GM23338 (cell line): ENCODE measurements around the gene TACR3. TPM values are rescaled to one million over a fixed set of nuclear protein-coding genes. Genes with fewer than 3 reads are reported as not detected.

Experiments
- ATAC-seq: fragments of 200-7000 bp; cut with Tn5 transposase; 3 replicates; pipeline ENCODE4 v1.9.1; 2020
- DNase-seq: peaks from one replicate; pipeline ENCODE4 v3.0.0-alpha.2; 2015; ENCODE audit warnings: low spot score
- H2AFZ ChIP-seq: fragments of 200-600 bp; sonication (generic); 2 replicates; pipeline ENCODE4 v1.8.0; 2016; ENCODE audit warnings: antibody characterized with exemption, mild to moderate bottlenecking, moderate library complexity
- H3F3A ChIP-seq: fragments of 200-600 bp; sonication (generic); replicated peaks from 2 replicates; pipeline ENCODE4 v1.8.0; 2017; ENCODE audit warnings: antibody characterized with exemption, mixed run types, low read depth
- H3K27ac ChIP-seq: fragments of 200-600 bp; sonication (generic); 2 replicates; pipeline ENCODE4 v1.6.1; 2016; ENCODE audit warnings: low read depth
- H3K27me3 ChIP-seq: fragments of 200-600 bp; sonication (generic); 2 replicates; pipeline ENCODE4 v1.8.0; 2016; ENCODE audit warnings: mild to moderate bottlenecking, mixed run types, moderate library complexity; ENCODE audit not compliant: insufficient read depth
- H3K36me3 ChIP-seq: fragments of 200-600 bp; sonication (generic); 2 replicates; pipeline ENCODE4 v1.8.0; 2016; ENCODE audit warnings: mild to moderate bottlenecking; ENCODE audit not compliant: insufficient read depth
- H3K4me1 ChIP-seq: fragments of 200-600 bp; sonication (generic); 2 replicates; pipeline ENCODE4 v1.8.0; 2016; ENCODE audit warnings: mild to moderate bottlenecking, moderate library complexity; ENCODE audit not compliant: insufficient read depth
- H3K4me2 ChIP-seq: fragments of 200-600 bp; sonication (generic); 2 replicates; pipeline ENCODE4 v1.7.1; 2017; ENCODE audit warnings: mixed run types
- H3K4me3 ChIP-seq: fragments of 200-600 bp; sonication (generic); 2 replicates; pipeline ENCODE4 v1.6.1; 2016; ENCODE audit warnings: mixed run types
- H3K79me2 ChIP-seq: fragments of 200-600 bp; sonication (generic); replicated peaks from 2 replicates; pipeline ENCODE4 v1.8.0; 2017; ENCODE audit warnings: mild to moderate bottlenecking; ENCODE audit not compliant: insufficient read depth
- H3K9me2 ChIP-seq: fragments of 200-600 bp; sonication (generic); 2 replicates; pipeline ENCODE4 v1.8.0; 2017; ENCODE audit not compliant: insufficient read depth
- H4K20me1 ChIP-seq: fragments of 200-600 bp; sonication (generic); replicated peaks from 2 replicates; pipeline ENCODE4 v1.8.0; 2017; ENCODE audit warnings: mild to moderate bottlenecking; ENCODE audit not compliant: insufficient read depth
- H3K27ac Mint-ChIP-seq: 2 replicates; pipeline ENCODE4 v1.8.0; 2020; ENCODE audit warnings: inconsistent platforms, mild to moderate bottlenecking, moderate library complexity, mixed read lengths
- H3K27me3 Mint-ChIP-seq: 3 replicates; pipeline ENCODE4 v1.8.0; 2022; ENCODE audit warnings: low read depth, mild to moderate bottlenecking, moderate library complexity, mixed read lengths, inconsistent platforms; ENCODE audit not compliant: insufficient read depth, poor library complexity
- H3K36me3 Mint-ChIP-seq: 3 replicates; pipeline ENCODE4 v1.8.0; 2021; ENCODE audit warnings: low read depth, mild to moderate bottlenecking, inconsistent platforms, moderate library complexity, mixed read lengths
- H3K4me1 Mint-ChIP-seq: 3 replicates; pipeline ENCODE4 v1.8.0; 2020; ENCODE audit warnings: mild to moderate bottlenecking, inconsistent platforms, mixed read lengths
- H3K4me3 Mint-ChIP-seq: 3 replicates; pipeline ENCODE4 v1.8.0; 2021; ENCODE audit warnings: moderate library complexity, mild to moderate bottlenecking, inconsistent platforms, mixed read lengths
- H3K9me3 Mint-ChIP-seq: 3 replicates; pipeline ENCODE4 v1.8.0; 2020; ENCODE audit warnings: moderate library complexity, mild to moderate bottlenecking, inconsistent platforms, mixed read lengths
- CREB1 ChIP-seq: fragments of 250-450 bp; sonication (Bioruptor Pico); IDR thresholded peaks from 2 replicates; pipeline ENCODE4 v1.5.0; 2020; ENCODE audit warnings: low read depth, mild to moderate bottlenecking, moderate library complexity
- EZH2phosphoT487 ChIP-seq: fragments of 200-600 bp; sonication (generic); IDR thresholded peaks from one replicate; pipeline ENCODE4 v1.8.1; 2018; ENCODE audit warnings: antibody characterized with exemption; ENCODE audit not compliant: unreplicated experiment
- NANOG ChIP-seq: IDR thresholded peaks from 2 replicates; pipeline ENCODE4 v1.6.1; 2016; ENCODE audit warnings: antibody characterized with exemption, borderline replicate concordance
- ZNF331 ChIP-seq: fragments of 250-450 bp; sonication (Bioruptor Pico); IDR thresholded peaks from 2 replicates; pipeline ENCODE4 v1.5.0; 2020; ENCODE audit warnings: low read depth, mild to moderate bottlenecking, moderate library complexity
- long read RNA-seq: library from polyadenylated mRNA; unstranded; transcript quantifications from one replicate; pipeline ENCODE4 v2.0.0, GENCODE V29; 2020; ENCODE audit not compliant: unreplicated experiment
- polyA plus RNA-seq: library from polyadenylated mRNA; unstranded; fragments of >200 nt; fragmentation: Nextera tagmentation; extraction: Ambion mirVana; gene quantifications from 2 replicates; pipeline ENCODE4 v1.2.1, GENCODE V29; 2016
- total RNA-seq: library from RNA; depleted of rRNA; stranded (reverse); fragments of >200 nt; shearing (Covaris generic); gene quantifications from 2 replicates; pipeline ENCODE4 v1.2.3, GENCODE V29; 2014; rRNA removed
- TF ChIP-seq, protein P1 (sequence below): IDR thresholded peaks from one replicate; pipeline ENCODE4 v1.6.1; 2018; ENCODE audit warnings: antibody characterized with exemption; ENCODE audit not compliant: unreplicated experiment

Gene TACR3, protein sequence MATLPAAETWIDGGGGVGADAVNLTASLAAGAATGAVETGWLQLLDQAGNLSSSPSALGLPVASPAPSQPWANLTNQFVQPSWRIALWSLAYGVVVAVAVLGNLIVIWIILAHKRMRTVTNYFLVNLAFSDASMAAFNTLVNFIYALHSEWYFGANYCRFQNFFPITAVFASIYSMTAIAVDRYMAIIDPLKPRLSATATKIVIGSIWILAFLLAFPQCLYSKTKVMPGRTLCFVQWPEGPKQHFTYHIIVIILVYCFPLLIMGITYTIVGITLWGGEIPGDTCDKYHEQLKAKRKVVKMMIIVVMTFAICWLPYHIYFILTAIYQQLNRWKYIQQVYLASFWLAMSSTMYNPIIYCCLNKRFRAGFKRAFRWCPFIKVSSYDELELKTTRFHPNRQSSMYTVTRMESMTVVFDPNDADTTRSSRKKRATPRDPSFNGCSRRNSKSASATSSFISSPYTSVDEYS
- 1.6 and 2.2 TPM in 2 replicates for total RNA-seq
- 0.70 and 0.76 TPM in 2 replicates for polyA plus RNA-seq
- long read RNA-seq, full-length matches to known transcripts, result 1 of 1 reads
- long read RNA-seq, partial matches to known transcripts, result 0 of 1 reads
- long read RNA-seq, other reads (novel, unspliced or antisense), result 0 of 1 reads

- H3K36me3 Mint-ChIP-seq, result no peaks in the 10 kb centered on the region; the same call in 1 of the 3 replicates
- DNase-seq, result peak; percentile 78
Observed at GRCh38 chr4:103719830-103720207, at the start of gene TACR3. Gene TACR3 (minus strand): TSS chr4:103719985. CDS start chr4:103719675, 310 bp downstream.

DNA sequence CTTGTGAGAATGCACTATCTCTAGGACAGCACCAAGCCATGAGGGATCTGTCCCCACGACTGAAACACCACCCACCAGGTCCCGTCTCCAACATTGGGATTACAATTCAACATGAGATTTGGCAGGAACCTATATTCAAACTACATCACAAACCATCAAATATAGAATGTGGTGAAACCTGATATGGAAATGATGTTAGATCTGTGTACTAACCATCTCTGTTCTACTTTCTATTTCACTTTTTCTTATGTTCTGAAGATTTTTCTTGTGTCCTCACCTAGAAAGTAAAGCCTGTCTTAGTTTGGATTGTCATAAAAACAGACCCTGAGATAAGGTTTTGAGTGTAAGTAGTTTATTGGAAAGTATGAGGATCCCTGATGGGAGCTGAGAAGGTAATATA lies 37.8 kb upstream of the TACR3 start:
- H3F3A ChIP-seq, result no peaks in the 10 kb centered on the region
- Mint-ChIP-seq H3K9me3 (peaks cover 3% of the 10 kb centered on the region; the same call in 1 of the 3 replicates), H3K27me3 (peaks cover 2% of the 10 kb centered on the region), H3K4me1 (no peaks in the 10 kb centered on the region), H3K27ac (no peak overlapping the region), H3K4me3 (no peak overlapping the region), H3K36me3 (0 out of 3 replicates have a peak, but pooled peaks cover 6% of the 10 kb centered on the region)
- no peaks in the 10 kb centered on the region for H3K9me2 ChIP-seq
- no peaks in the 10 kb centered on the region for H3K4me1 ChIP-seq
- no peak overlapping the region for H3K4me2 ChIP-seq
- H3K4me3 ChIP-seq, result no peak overlapping the region
- no peak overlapping the region for H2AFZ ChIP-seq
- H3K27ac ChIP-seq, result no peak overlapping the region
- DNase-seq, result no peak
- no peaks in the 10 kb centered on the region for H4K20me1 ChIP-seq
- TF ChIP-seq NANOG, result no peak
- ATAC-seq, result no peak
- H3K36me3 ChIP-seq, result no peaks in the 10 kb centered on the region
- no peaks in the 10 kb centered on the region for H3K79me2 ChIP-seq
- no peaks in the 10 kb centered on the region for H3K27me3 ChIP-seq

More at GRCh38 chr4:103719830-103720207, at the start of gene TACR3:
- H3K79me2 ChIP-seq, result no peaks in the 10 kb centered on the region
- H3K4me1 Mint-ChIP-seq, result peaks cover 10% of the 10 kb centered on the region
- no peaks in the 10 kb centered on the region for H3K36me3 ChIP-seq
- peak within 1 kb of the TSS; percentile 98 for H3K4me2 ChIP-seq
- H3K27me3 Mint-ChIP-seq, result peaks cover 26% of the 10 kb centered on the region
- H3K27ac ChIP-seq, result no peak within 1 kb of the TSS
- peak; percentile 83 for ATAC-seq
- TF ChIP-seq EZH2phosphoT487 (no peak), ZNF331 (CRISPR knock-in tag) (no peak), CREB1 (CRISPR knock-in tag) (peak; percentile 62; the same call in 1 of the 2 replicates)
- no peaks in the 10 kb centered on the region for H3F3A ChIP-seq
- H4K20me1 ChIP-seq, result no peaks in the 10 kb centered on the region
- H3K27me3 ChIP-seq, result peaks cover 39% of the 10 kb centered on the region
- no peak within 1 kb of the TSS for H3K27ac Mint-ChIP-seq
- peaks cover 4% of the 10 kb centered on the region for H3K4me1 ChIP-seq
- H2AFZ ChIP-seq, result peak within 1 kb of the TSS; percentile 100
- H3K9me3 Mint-ChIP-seq, result peaks cover 7% of the 10 kb centered on the region; the same call in 2 of the 3 replicates
- peak within 1 kb of the TSS; percentile 74 for H3K4me3 Mint-ChIP-seq
- H3K4me3 ChIP-seq, result peak within 1 kb of the TSS; percentile 95
- no peaks in the 10 kb centered on the region for H3K9me2 ChIP-seq

DNA sequence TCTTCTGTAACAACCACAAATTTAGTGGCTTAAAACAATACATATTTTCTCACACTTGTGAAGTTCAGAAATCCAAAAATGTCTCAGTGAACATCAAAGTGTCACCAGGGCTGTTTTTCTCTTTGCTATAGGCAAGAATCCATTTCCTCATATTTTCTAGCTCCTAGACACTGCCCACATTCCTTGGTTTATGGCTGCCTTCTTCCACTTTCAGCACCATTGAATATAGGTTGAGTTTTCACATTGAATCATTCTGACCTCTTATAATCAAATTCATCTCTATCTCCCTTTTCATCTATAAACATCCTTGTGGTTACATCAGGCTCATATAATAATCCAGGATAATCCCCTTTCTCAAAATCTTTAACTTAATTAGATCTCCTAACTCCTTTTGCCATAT lies 37.0 kb upstream of the TACR3 start:
- Mint-ChIP-seq H3K4me3 (no peak overlapping the region), H3K9me3 (peaks cover 3% of the 10 kb centered on the region; the same call in 1 of the 3 replicates), H3K27ac (no peak overlapping the region), H3K27me3 (peaks cover 2% of the 10 kb centered on the region), H3K4me1 (no peaks in the 10 kb centered on the region), H3K36me3 (peaks cover 6% of the 10 kb centered on the region; the same call in 1 of the 3 replicates)
- Histone ChIP-seq H2AFZ (no peak overlapping the region), H4K20me1 (no peaks in the 10 kb centered on the region), H3K36me3 (no peaks in the 10 kb centered on the region), H3F3A (no peaks in the 10 kb centered on the region), H3K4me3 (no peak overlapping the region), H3K9me2 (peaks cover 5% of the 10 kb centered on the region; the same call in 1 of the 2 replicates), H3K27ac (no peak overlapping the region), H3K27me3 (no peaks in the 10 kb centered on the region), H3K4me1 (no peaks in the 10 kb centered on the region), H3K79me2 (no peaks in the 10 kb centered on the region), H3K4me2 (no peak overlapping the region)
- ATAC-seq (no peak), DNase-seq (no peak)
- TF ChIP-seq, protein P1, sequence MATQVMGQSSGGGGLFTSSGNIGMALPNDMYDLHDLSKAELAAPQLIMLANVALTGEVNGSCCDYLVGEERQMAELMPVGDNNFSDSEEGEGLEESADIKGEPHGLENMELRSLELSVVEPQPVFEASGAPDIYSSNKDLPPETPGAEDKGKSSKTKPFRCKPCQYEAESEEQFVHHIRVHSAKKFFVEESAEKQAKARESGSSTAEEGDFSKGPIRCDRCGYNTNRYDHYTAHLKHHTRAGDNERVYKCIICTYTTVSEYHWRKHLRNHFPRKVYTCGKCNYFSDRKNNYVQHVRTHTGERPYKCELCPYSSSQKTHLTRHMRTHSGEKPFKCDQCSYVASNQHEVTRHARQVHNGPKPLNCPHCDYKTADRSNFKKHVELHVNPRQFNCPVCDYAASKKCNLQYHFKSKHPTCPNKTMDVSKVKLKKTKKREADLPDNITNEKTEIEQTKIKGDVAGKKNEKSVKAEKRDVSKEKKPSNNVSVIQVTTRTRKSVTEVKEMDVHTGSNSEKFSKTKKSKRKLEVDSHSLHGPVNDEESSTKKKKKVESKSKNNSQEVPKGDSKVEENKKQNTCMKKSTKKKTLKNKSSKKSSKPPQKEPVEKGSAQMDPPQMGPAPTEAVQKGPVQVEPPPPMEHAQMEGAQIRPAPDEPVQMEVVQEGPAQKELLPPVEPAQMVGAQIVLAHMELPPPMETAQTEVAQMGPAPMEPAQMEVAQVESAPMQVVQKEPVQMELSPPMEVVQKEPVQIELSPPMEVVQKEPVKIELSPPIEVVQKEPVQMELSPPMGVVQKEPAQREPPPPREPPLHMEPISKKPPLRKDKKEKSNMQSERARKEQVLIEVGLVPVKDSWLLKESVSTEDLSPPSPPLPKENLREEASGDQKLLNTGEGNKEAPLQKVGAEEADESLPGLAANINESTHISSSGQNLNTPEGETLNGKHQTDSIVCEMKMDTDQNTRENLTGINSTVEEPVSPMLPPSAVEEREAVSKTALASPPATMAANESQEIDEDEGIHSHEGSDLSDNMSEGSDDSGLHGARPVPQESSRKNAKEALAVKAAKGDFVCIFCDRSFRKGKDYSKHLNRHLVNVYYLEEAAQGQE, result no peak
